Thyroid gland (tissue), 4 donors: ENCODE data around the gene MYL11. TPM values are rescaled to one million over a fixed set of nuclear protein-coding genes. Genes with fewer than 3 reads are reported as not detected.

Experiments used
- DNase-seq, 2 donors: peaks; one replicate each; pipeline ENCODE4 v3.0.0-alpha.2; 2019
- H3K27ac ChIP-seq, 3 donors: fragments of 200-600 bp; sonication (generic); 1 replicate in 2 of 3; 2 replicates in 1 of 3; pipeline ENCODE4 v1.5.1; 2016 to 2019; ENCODE audit warnings: mild to moderate bottlenecking in 1 of 3, moderate library complexity in 1 of 3
- H3K27me3 ChIP-seq: fragments of 200-600 bp; sonication (generic); one replicate; pipeline ENCODE4 v1.5.1; 2019
- H3K36me3 ChIP-seq, 2 donors: fragments of 200-600 bp; sonication (generic); one replicate each; pipeline ENCODE4 v1.5.1; 2016 to 2019
- H3K4me1 ChIP-seq, 2 donors: fragments of 200-600 bp; sonication (generic); one replicate each; pipeline ENCODE4 v1.5.1; 2017 to 2019
- H3K4me3 ChIP-seq, 3 donors: fragments of 200-600 bp; sonication (generic); replicated peaks in 1 of 3; 1 replicate in 2 of 3; 2 replicates in 1 of 3; pipeline ENCODE4 v1.5.1; 2016; ENCODE audit warnings: mild to moderate bottlenecking in 1 of 3
- H3K9me3 ChIP-seq: fragments of 200-600 bp; sonication (generic); one replicate; pipeline ENCODE4 v1.5.1; 2017
- CTCF ChIP-seq, 6 experiments: fragments of 200-600 bp in 3 of 6; fragments of 450-650 bp in 3 of 6; sonication (generic) in 3 of 6; IDR thresholded peaks; one replicate each; pipeline ENCODE4 v1.5.1; 2016 to 2019; ENCODE audit warnings: antibody characterized with exemption in 6 of 6, mild to moderate bottlenecking in 2 of 6, inconsistent platforms in 1 of 6, moderate library complexity in 1 of 6
- POLR2A ChIP-seq, 2 donors: fragments of 450-650 bp; IDR thresholded peaks; one replicate each; pipeline ENCODE4 v1.6.1; 2017; ENCODE audit warnings: antibody characterized with exemption in 2 of 2, mild to moderate bottlenecking in 2 of 2, moderate library complexity in 1 of 2
- WGBS, 2 donors: methylation state at CpG; one replicate each; pipeline ENCODE4 v1.1.5; 2017; 5-methylcytosine and 5-hydroxymethylcytosine counted together
- intact Hi-C: fragments of 100-400 bp; cut with DNase I; formaldehyde crosslinking; loops from one replicate; pipeline ENCODE4 v1.15.1; 2023
- small RNA-seq: library from RNA; depleted of rRNA; stranded (forward); fragments of <200 nt; gene quantifications from one replicate; pipeline ENCODE3, GENCODE V24; 2016
- total RNA-seq, 4 donors: library from RNA; depleted of rRNA; stranded (reverse); fragments of >200 nt; gene quantifications; one replicate each; pipeline ENCODE4 v1.2.3, GENCODE V29; 2016

MYL11 gene
- total RNA-seq, 4 donors from 2014 or later, result not detected

- TF ChIP-seq CTCF (IDR thresholded peaks at IDR 0.05) (peak in 4 of 6 experiments; percentile 3 to 33 (median 22)), POLR2A (IDR thresholded peaks at IDR 0.05) (peak in 1 of 2 donors; percentile 72)
- Histone ChIP-seq H3K9me3 (no peaks in the 10 kb centered on the region), H3K4me3 (peak overlapping the region; percentile 25 to 42 (median 27)), H3K4me1 (peaks cover 4 to 5% of the 10 kb centered on the region in 2 donors), H3K27ac (peak overlapping the region; percentile 49 to 82 (median 69)), H3K27me3 (no peaks in the 10 kb centered on the region), H3K36me3 (peaks cover 0 to 3% of the 10 kb centered on the region in 2 donors)
- 1 to 3% methylated on average over 10 to 48 of the region's 140 CpGs for WGBS, 2 donors
- intact Hi-C loops, result no loop called here
- DNase-seq, result peak; percentile 86 to 89
Measured at GRCh38 chr16:30417529-30418349, 43.1 kb downstream of the MYL11 start.

GRCh38 chr16:30418350-30419181 is 44.0 kb downstream of the MYL11 start:
- Histone ChIP-seq H3K4me1 (peaks cover 4 to 5% of the 10 kb centered on the region in 2 donors), H3K27ac (peak overlapping the region; percentile 49 to 82 (median 69)), H3K36me3 (peaks cover 1 to 5% of the 10 kb centered on the region in 2 donors), H3K27me3 (no peaks in the 10 kb centered on the region), H3K4me3 (peak overlapping the region in 2 of 3 donors; percentile 2 to 42), H3K9me3 (no peaks in the 10 kb centered on the region)
- DNase-seq, result no peak
- TF ChIP-seq POLR2A (IDR thresholded peaks at IDR 0.05) (no peak), CTCF (IDR thresholded peaks at IDR 0.05) (no peak)
- intact Hi-C loops, result no loop called here
- WGBS, 2 donors, result 83 to 86% methylated on average over 20 of the region's 31 CpGs

GRCh38 chr16:30421010-30421409 is 46.4 kb downstream of the MYL11 start:
- Histone ChIP-seq H3K9me3 (no peaks in the 10 kb centered on the region), H3K36me3 (peaks cover 6 to 7% of the 10 kb centered on the region in 2 donors), H3K27me3 (no peaks in the 10 kb centered on the region), H3K27ac (no peak overlapping the region), H3K4me3 (no peak overlapping the region), H3K4me1 (peaks cover 4 to 14% of the 10 kb centered on the region in 2 donors)
- intact Hi-C loops, result loop anchor here (10.0 kb wide), 1 partner anchor 336 kb away; no protein-coding TSS in a partner anchor
- 86 to 90% methylated on average over 5 of the region's 5 CpGs for WGBS, 2 donors
- TF ChIP-seq POLR2A (IDR thresholded peaks at IDR 0.05), result no peak
- no peak for TF ChIP-seq CTCF (IDR thresholded peaks at IDR 0.05)
- DNase-seq, result no peak

Small RNA genes lying within 50 kb of the gene (small RNA-seq; reads per million reads assigned to genes)
- gene RF00406, result 0.94 reads per million, percentile 8 among the genes with 10 or more reads in this experiment

Other genes starting within 250 kb of the MYL11 start
- gene CORO1A, start 191.2 kb upstream of the MYL11 start, total RNA-seq, result 10 to 100 TPM in 3 of 4 donors, 1 to 10 TPM in 1; 7.3 to 14.8 (median 11.2) TPM
- 100 to 1,000 TPM in 2 of 4 donors, 1 to 10 TPM in 2; 2.1 to 150 (median 67.4) TPM for gene BOLA2B, start 181.1 kb upstream of the MYL11 start, total RNA-seq
- gene SLX1A, start 180.9 kb upstream of the MYL11 start, total RNA-seq, result 10 to 100 TPM; 26.2 to 73.3 (median 63.7) TPM
- 10 to 100 TPM in 2 of 4 donors, 1 to 10 TPM in 2; 8.9 to 13.8 (median 9.8) TPM for gene SULT1A3, start 175.5 kb upstream of the MYL11 start, total RNA-seq
- 1 to 10 TPM; 2.1 to 3.0 (median 2.3) TPM for gene NPIPB13, start 126.3 kb upstream of the MYL11 start, total RNA-seq
- 10 to 100 TPM; 39.1 to 68.5 (median 56.1) TPM for gene CD2BP2, start 19.5 kb upstream of the MYL11 start, total RNA-seq
- 10 to 100 TPM; 26.6 to 38.1 (median 33.5) TPM for gene TBC1D10B, start 4.3 kb upstream of the MYL11 start, total RNA-seq
- gene SEPTIN1, start 7.8 kb downstream of the MYL11 start, total RNA-seq, result 1 to 10 TPM in 3 of 4 donors, under 1 TPM in 1; 0.56 to 3.4 (median 1.4) TPM
- gene ZNF48, start 20.6 kb downstream of the MYL11 start, total RNA-seq, result 10 to 100 TPM in 2 of 4 donors, 1 to 10 TPM in 2; 8.5 to 12.2 (median 9.4) TPM
- 10 to 100 TPM in 3 of 4 donors, 1 to 10 TPM in 1; 9.1 to 29.5 (median 19.1) TPM for gene ZNF771, start 32.8 kb downstream of the MYL11 start, total RNA-seq
- 10 to 100 TPM; 18.8 to 26.4 (median 22.5) TPM for gene DCTPP1, start 55.2 kb downstream of the MYL11 start, total RNA-seq
- gene SEPHS2, start 71.1 kb downstream of the MYL11 start, total RNA-seq, result 10 to 100 TPM; 34.5 to 41.3 (median 39.9) TPM
- gene ITGAL, start 97.9 kb downstream of the MYL11 start, total RNA-seq, result 1 to 10 TPM in 3 of 4 donors, under 1 TPM in 1; 0.56 to 4.6 (median 2.8) TPM
- 10 to 100 TPM; 27.4 to 44.9 (median 32.3) TPM for gene ZNF768, start 151.8 kb downstream of the MYL11 start, total RNA-seq
- gene ZNF747, start 160.1 kb downstream of the MYL11 start, total RNA-seq, result 10 to 100 TPM; 13.6 to 30.7 (median 21.8) TPM
- gene ZNF764, start 183.6 kb downstream of the MYL11 start, total RNA-seq, result 10 to 100 TPM in 3 of 4 donors, 1 to 10 TPM in 1; 9.3 to 15.4 (median 11.8) TPM
- gene ZNF688, start 196.9 kb downstream of the MYL11 start, total RNA-seq, result 10 to 100 TPM; 10.6 to 26.1 (median 16.5) TPM
- 10 to 100 TPM; 10.3 to 16.9 (median 12.4) TPM for gene ZNF785, start 210.9 kb downstream of the MYL11 start, total RNA-seq
- gene ZNF689, start 235.6 kb downstream of the MYL11 start, total RNA-seq, result 10 to 100 TPM in 3 of 4 donors, 1 to 10 TPM in 1; 9.7 to 14.7 (median 11.8) TPM